Activated T-helper 1 cell treated with anti-CD3 and anti-CD28 coated beads, Interleukin-2, amount 50 U/mL, for 16 hours (primary cell): ENCODE results near the gene PPP2R1A.
"Not testable (repeated sequence)": the region's sequence is repeated elsewhere in the genome, so short reads cannot be mapped to it uniquely, and the experiment has no call there.

Experiments used
- DNase-seq, 2 donors: peaks; one replicate each; pipeline ENCODE4 v3.0.0-alpha.2; 2020; ENCODE audit warnings: low read depth in 1 of 2, low spot score in 1 of 2

The PPP2R1A gene

GRCh38 chr19:52237771-52238400 is 48.0 kb downstream of the PPP2R1A start:
- DNase-seq = peak; percentile 21 to 30

- no peak for DNase-seq
Measured at GRCh38 chr19:52244021-52244420, 54.2 kb downstream of the PPP2R1A start.

GRCh38 chr19:52248241-52248640 is 58.4 kb downstream of the PPP2R1A start:
- peak; percentile 27 for DNase-seq

DNA sequence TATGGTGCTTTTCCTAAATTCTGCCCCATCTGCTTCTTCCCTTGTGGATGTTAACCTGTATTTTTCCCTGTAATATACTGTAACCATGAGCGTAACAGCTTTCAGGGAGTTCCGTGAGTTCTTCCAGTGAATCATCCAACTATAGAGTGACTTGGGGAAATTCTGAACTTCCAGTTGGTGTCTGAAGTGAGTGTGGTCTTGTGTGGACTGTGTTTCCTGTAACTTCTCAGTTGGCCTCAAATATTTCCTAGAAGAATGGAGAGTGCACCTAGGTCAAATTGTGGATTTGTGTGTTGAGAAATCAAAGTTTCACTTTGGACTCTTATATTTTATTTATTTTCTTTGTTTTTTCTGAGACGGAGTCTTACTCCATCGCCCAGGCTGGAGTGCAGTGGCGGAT is 68.6 kb downstream of the PPP2R1A start:
- no peak for DNase-seq

DNA sequence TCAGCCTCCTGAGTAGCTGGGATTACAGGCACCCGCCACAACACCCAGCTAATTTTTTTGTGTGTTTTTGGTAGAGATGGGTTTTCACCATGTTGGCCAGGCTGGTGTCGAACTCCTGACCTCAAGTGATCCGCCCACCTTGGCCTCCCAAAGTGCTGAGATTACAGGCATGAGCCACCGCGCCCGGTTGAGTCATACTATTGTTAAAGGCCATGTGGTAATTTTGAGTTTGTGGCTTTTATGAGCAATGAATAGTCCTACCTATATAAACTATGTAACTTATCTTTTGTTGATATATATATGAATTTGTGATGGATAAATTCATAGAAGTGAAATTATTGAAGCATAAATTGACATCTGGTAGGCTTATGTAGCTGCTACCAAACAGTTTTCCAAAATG is 75.7 kb downstream of the PPP2R1A start:
- DNase-seq = not testable (repeated sequence)

DNA sequence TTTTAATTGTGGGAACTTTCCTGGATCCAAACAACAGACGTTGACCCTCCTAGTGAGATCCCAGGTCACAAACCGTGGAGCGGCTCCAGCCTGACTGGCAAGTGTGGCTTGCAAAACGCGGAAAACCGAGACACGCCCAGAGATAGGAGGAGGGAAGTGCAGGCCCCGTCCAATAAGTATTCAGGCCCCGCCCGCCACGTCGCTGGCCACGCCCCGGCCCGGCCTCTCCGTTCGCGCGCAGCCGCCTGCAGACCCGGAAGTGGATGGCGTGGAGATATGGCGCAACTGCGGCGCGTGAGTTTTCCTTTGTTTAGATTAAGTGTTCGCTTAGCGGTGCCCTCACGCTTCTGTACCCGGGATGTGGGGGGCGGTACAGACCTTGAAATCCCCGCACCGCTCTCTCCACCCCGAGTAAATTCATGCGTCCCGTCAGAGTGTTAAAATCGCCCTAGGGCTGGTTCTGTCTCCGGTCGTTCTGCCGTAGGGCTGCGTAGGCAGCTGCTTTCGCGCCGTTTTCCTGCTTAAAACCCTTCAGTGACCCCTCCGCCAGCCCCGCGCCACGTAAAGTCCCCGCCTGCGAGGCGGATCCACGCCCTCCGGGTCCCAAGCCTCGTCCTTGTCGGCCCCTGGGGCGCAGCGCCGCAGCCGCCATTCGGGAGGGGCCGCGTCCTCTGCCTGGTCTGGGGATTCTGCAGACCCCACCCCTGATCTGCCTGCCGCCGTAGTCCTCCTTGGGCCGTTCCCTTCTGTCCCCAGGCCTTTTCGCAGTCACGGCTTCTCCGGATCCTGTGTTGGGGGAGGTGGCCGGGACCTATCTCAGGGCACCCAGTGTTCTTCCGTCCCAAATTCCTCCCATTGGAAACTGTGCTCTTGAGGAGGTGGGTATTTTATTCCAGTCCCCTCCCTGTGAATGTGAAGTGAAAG is 79.7 kb downstream of the PPP2R1A start, which contains the start of gene ZNF766:
TSS of gene ZNF766 (plus strand) at position 250 of the 924 bp plus-strand sequence. CDS start at position 277, 27 bp downstream.
- DNase-seq = peak; percentile 95 to 97

DNA sequence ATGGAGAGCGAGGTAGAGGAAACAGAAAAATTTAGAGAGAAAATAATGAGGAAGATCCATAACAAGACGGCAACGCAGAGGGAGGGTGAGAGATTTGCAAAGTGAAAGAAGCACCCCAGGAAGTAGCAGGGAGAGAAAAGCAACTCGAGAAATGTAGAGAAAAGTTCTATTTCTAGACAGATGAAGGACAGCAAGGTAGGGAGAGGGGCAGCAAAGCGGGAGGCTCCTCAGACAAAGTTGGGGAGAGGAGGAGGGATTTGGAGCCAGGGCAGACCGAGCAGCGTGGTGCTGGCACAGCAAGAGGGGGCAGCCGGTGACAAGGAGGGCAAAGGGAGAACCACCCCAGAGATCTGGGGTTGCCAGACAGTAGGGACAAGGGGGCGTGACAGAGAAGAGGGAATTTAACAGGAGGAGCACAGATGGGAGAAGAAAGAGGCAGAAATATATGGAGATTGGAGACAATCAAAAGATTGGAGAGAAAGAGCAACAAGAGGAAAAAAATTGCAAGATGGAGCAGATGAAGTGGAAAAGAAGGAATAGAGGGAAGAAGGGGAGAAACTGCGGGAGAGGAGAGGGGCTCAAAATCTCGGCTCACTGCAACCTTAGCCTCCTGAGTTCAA is 80.5 kb downstream of the PPP2R1A start:
- no peak for DNase-seq

DNA sequence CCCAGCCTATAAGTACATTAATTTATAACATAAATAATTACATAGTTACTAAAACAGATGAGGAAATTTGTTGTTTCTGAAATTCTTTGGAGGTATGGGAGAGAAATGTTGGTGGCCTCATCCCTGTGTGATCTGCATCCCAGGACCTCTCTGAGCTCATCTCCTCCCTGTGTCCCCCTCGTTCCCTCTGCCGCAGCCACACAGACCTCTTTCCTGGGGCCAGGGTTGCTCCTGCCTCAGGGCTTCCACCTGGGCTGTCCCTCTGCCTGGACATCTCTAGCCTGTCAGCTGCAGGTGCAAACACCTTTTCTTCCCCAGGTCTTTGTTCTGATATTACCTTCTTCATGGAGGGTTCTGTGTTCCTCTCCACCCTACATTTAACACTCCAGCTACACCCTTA is 83.4 kb downstream of the PPP2R1A start:
- DNase-seq = no peak

- DNase-seq = no peak
Measured at GRCh38 chr19:52274191-52274590, 84.3 kb downstream of the PPP2R1A start.

DNA sequence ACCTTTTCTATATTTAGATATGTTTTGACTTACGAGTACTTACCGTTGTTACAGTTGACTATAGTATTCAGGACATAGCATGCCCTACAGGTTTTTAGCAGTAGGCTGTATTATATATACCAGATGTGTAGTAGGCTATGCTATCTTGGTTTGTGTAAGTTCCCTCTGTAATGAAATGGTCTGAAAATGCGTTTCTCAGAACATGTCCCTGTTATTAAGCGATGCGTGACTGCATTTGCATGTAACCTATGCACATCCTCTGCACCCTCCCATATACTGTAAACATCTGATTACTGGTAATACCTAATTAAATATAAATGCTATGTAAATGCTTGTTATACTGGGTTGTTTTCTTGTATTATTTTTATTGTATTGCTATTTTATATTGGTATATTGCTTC is 86.1 kb downstream of the PPP2R1A start:
- DNase-seq = no peak

GRCh38 chr19:52277471-52277870 is 87.6 kb downstream of the PPP2R1A start:
- no peak for DNase-seq
